Neuronal stem cell (in vitro differentiated cells): Measurements from ENCODE around the gene SERPINA3.
"Not testable (repeated sequence)": the region's sequence is repeated elsewhere in the genome, so short reads cannot be mapped to it uniquely, and the experiment has no call there.

Source experiments
- DNase-seq: peaks from one replicate; pipeline ENCODE4 v3.0.0-alpha.2; 2013; ENCODE audit warnings: low spot score
- H2AFZ ChIP-seq: one replicate; pipeline ENCODE4 v1.6.1; 2013; ENCODE audit warnings: mild to moderate bottlenecking, low read length, inconsistent platforms
- H2AK5ac ChIP-seq: 2 replicates; pipeline ENCODE4 v1.6.1; 2013; ENCODE audit warnings: low read depth, mild to moderate bottlenecking, inconsistent platforms, low read length, moderate library complexity, mixed read lengths
- H2BK120ac ChIP-seq: 2 replicates; pipeline ENCODE4 v1.6.1; 2013; ENCODE audit warnings: low read depth, mild to moderate bottlenecking, inconsistent platforms, low read length, moderate library complexity, mixed read lengths
- H2BK12ac ChIP-seq: one replicate; pipeline ENCODE4 v1.6.1; 2013; ENCODE audit warnings: low read length, inconsistent platforms
- H2BK15ac ChIP-seq: 2 replicates; pipeline ENCODE4 v1.6.1; 2013; ENCODE audit warnings: mild to moderate bottlenecking, low read length, inconsistent platforms, mixed read lengths
- H2BK5ac ChIP-seq: one replicate; pipeline ENCODE4 v1.6.1; 2013; ENCODE audit warnings: inconsistent platforms, mild to moderate bottlenecking, low read length, moderate library complexity
- H3K14ac ChIP-seq: one replicate; pipeline ENCODE4 v1.6.1; 2013; ENCODE audit warnings: low read length, inconsistent platforms
- H3K18ac ChIP-seq: 2 replicates; pipeline ENCODE4 v1.6.1; 2013; ENCODE audit warnings: low read length, inconsistent platforms
- H3K23ac ChIP-seq: 2 replicates; pipeline ENCODE4 v1.6.1; 2013; ENCODE audit warnings: low read depth, mild to moderate bottlenecking, mixed read lengths, low read length, inconsistent platforms; ENCODE audit not compliant: poor library complexity
- H3K27ac ChIP-seq: replicated peaks from 3 replicates; pipeline ENCODE4 v1.5.1; 2013; ENCODE audit warnings: low read length, inconsistent platforms
- H3K27me3 ChIP-seq, 3 experiments: 2 replicates each; pipeline ENCODE4 v1.6.1; 2013; ENCODE audit warnings: low read length in 3 of 3, mild to moderate bottlenecking in 2 of 3, inconsistent platforms in 1 of 3, low read depth in 1 of 3, mixed read lengths in 1 of 3, moderate library complexity in 1 of 3; ENCODE audit not compliant: control insufficient read depth in 3 of 3, insufficient read depth in 3 of 3
- H3K36me3 ChIP-seq, 2 donors: replicated peaks in 1 of 2; 2 replicates each; pipeline ENCODE4 v1.6.1; 2013; ENCODE audit warnings: low read length in 2 of 2; ENCODE audit not compliant: control insufficient read depth in 2 of 2, insufficient read depth in 2 of 2
- H3K4ac ChIP-seq: 2 replicates; pipeline ENCODE4 v1.6.1; 2013; ENCODE audit warnings: inconsistent platforms, mild to moderate bottlenecking, low read length, moderate library complexity
- H3K4me1 ChIP-seq, 2 donors: 1 replicate in 1 of 2; 2 replicates in 1 of 2; pipeline ENCODE4 v1.6.1; 2013; ENCODE audit warnings: low read length in 2 of 2, low read depth in 1 of 2; ENCODE audit not compliant: control insufficient read depth in 2 of 2, insufficient read depth in 1 of 2
- H3K4me2 ChIP-seq: one replicate; pipeline ENCODE4 v1.6.1; 2013; ENCODE audit warnings: mild to moderate bottlenecking, low read length, inconsistent platforms; ENCODE audit not compliant: insufficient read depth, poor library complexity, severe bottlenecking
- H3K4me3 ChIP-seq, 2 donors: 2 replicates each; pipeline ENCODE4 v1.5.1; 2013; ENCODE audit warnings: low read length in 2 of 2, mild to moderate bottlenecking in 2 of 2, inconsistent platforms in 1 of 2, moderate library complexity in 1 of 2
- H3K79me1 ChIP-seq: one replicate; pipeline ENCODE4 v1.6.1; 2013; ENCODE audit warnings: low read depth, mild to moderate bottlenecking, inconsistent platforms, low read length, moderate library complexity
- H3K9ac ChIP-seq: one replicate; pipeline ENCODE4 v1.6.1; 2013; ENCODE audit warnings: mild to moderate bottlenecking, low read depth, low read length, inconsistent platforms; ENCODE audit not compliant: poor library complexity
- H3K9me3 ChIP-seq, 2 donors: replicated peaks in 1 of 2; 2 replicates each; pipeline versions ENCODE3 to v1.6.1; 2013; ENCODE audit warnings: low read length in 2 of 2, mild to moderate bottlenecking in 2 of 2, inconsistent platforms in 1 of 2, low read depth in 1 of 2, mixed read lengths in 1 of 2, moderate library complexity in 1 of 2; ENCODE audit not compliant: control insufficient read depth in 2 of 2, insufficient read depth in 1 of 2
- H4K8ac ChIP-seq: one replicate; pipeline ENCODE4 v1.6.1; 2013; ENCODE audit warnings: low read depth, mild to moderate bottlenecking, inconsistent platforms, low read length, moderate library complexity
- H4K91ac ChIP-seq: one replicate; pipeline ENCODE4 v1.6.1; 2013; ENCODE audit warnings: low read length, low read depth, mild to moderate bottlenecking, inconsistent platforms; ENCODE audit not compliant: poor library complexity
- WGBS, 2 donors: extraction: QIAGEN DNeasy Blood & Tissue Kit; methylation state at CpG; one replicate each; pipeline ENCODE4 v1.1.7; 2013; ENCODE audit warnings: missing lambda C conversion rate in 2 of 2, mixed read lengths in 1 of 2; ENCODE audit not compliant: insufficient read length in 2 of 2, insufficient replicate concordance in 1 of 2; ENCODE audit errors: extremely low coverage in 2 of 2; 5-methylcytosine and 5-hydroxymethylcytosine counted together

Gene SERPINA3

DNA sequence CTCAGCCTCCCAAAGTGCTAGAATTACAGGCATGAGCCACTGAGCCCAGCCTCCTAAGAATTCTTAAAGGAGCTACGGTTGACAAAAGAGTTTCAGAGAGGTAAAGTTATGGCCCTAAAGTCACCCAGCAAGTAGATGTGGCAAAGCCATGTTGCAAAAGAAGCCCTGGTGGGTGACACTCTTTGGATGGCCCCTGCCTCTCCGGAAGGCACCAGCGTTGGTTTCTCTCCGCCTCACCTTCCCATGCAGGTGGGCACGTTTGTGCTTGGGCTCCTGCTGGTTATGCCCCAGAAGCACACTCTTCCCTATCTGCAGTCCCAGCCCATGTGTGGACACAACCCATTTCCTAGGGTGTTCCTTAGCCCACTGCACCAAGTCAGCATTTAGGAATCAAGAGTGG lies 9.5 kb upstream of the SERPINA3 start:
- H3K14ac ChIP-seq = no peak overlapping the region
- H3K27me3 ChIP-seq = no peaks in the 10 kb centered on the region
- no peak overlapping the region for H3K4me3 ChIP-seq
- no peaks in the 10 kb centered on the region for H3K9me3 ChIP-seq
- peak overlapping the region; percentile 35 for H2BK12ac ChIP-seq
- peaks cover 0 to 11% of the 10 kb centered on the region in 2 donors for H3K4me1 ChIP-seq
- no CpG with 5 or more reads among the region's 5 CpGs for WGBS, 2 donors
- H3K4me2 ChIP-seq = no peak overlapping the region
- no peak overlapping the region for H2BK15ac ChIP-seq
- no peak overlapping the region for H2BK120ac ChIP-seq
- DNase-seq = no peak
- H2BK5ac ChIP-seq = no peak overlapping the region
- H3K27ac ChIP-seq = no peak overlapping the region
- peak overlapping the region; percentile 73 for H2AK5ac ChIP-seq
- no peak overlapping the region for H3K23ac ChIP-seq
- H3K9ac ChIP-seq = peak overlapping the region; percentile 9
- no peak overlapping the region for H4K91ac ChIP-seq
- peak overlapping the region; percentile 35 for H3K18ac ChIP-seq
- H3K4ac ChIP-seq = no peak overlapping the region
- H2AFZ ChIP-seq = no peak overlapping the region
- no peaks in the 10 kb centered on the region for H3K36me3 ChIP-seq
- H4K8ac ChIP-seq = no peak overlapping the region
- no peaks in the 10 kb centered on the region for H3K79me1 ChIP-seq

DNA sequence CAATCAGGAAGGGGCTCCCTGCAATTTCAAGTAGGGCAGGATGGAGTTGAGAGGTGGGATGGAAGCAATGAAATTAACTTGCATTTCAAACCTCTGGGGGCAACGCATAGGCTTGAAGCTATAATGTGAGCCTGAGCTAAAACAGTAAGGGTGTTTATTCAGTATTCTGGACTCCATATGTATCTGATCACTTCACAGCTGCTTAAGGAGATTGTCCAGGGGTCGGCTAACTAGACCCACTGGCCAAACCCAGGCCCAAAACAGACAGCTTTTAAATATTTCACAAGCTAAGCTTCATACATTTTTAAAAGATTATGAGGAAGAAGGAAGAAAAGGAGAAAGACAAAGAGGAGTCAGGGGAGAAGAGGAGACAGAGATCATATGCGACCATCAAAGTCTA lies 6.8 kb upstream of the SERPINA3 start:
- Histone ChIP-seq H3K9me3 (no peaks in the 10 kb centered on the region), H2BK120ac (no peak overlapping the region), H3K9ac (no peak overlapping the region), H4K91ac (no peak overlapping the region), H2AFZ (no peak overlapping the region), H3K4me2 (no peak overlapping the region), H3K4me3 (no peak overlapping the region), H2BK12ac (no peak overlapping the region), H3K27me3 (no peaks in the 10 kb centered on the region), H3K18ac (no peak overlapping the region), H3K4me1 (peaks cover 0 to 7% of the 10 kb centered on the region in 2 donors), H2BK5ac (no peak overlapping the region), H3K23ac (no peak overlapping the region), H3K36me3 (no peaks in the 10 kb centered on the region), H2BK15ac (no peak overlapping the region), H2AK5ac (no peak overlapping the region), H3K27ac (no peak overlapping the region), H3K79me1 (no peaks in the 10 kb centered on the region), H3K14ac (no peak overlapping the region), H4K8ac (no peak overlapping the region), H3K4ac (no peak overlapping the region)
- DNase-seq = no peak
- no CpG with 5 or more reads among the region's 3 CpGs for WGBS, 2 donors

DNA sequence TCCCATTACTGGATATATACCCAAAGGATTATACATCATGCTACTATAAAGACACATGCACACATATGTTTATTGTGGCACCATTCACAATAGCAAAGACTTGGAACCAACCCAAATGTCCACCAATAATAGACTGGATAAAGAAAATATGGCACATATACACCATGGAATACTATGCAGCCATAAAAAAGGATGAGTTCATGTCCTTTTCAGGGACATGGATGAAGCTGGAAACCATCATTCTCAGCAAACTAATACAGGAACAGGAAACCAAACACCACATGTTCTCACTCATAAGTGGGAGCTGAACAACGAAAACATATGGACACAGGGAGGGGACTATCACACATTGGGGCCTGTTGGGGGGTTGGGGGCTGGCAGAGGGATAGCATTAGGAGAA lies 3.2 kb upstream of the SERPINA3 start:
- H3K23ac ChIP-seq, H2AK5ac ChIP-seq, H2BK12ac ChIP-seq, H3K36me3 ChIP-seq, H3K18ac ChIP-seq, H3K27ac ChIP-seq, H3K4me3 ChIP-seq, H3K4me2 ChIP-seq, H3K4ac ChIP-seq, H3K9ac ChIP-seq, H4K91ac ChIP-seq, H2BK15ac ChIP-seq, H3K9me3 ChIP-seq, H3K27me3 ChIP-seq, H2BK5ac ChIP-seq, DNase-seq, H3K4me1 ChIP-seq, H2BK120ac ChIP-seq, H4K8ac ChIP-seq, H3K79me1 ChIP-seq, H3K14ac ChIP-seq, H2AFZ ChIP-seq: not testable (repeated sequence)
- no CpG with 5 or more reads among the region's 1 CpG for WGBS, 2 donors

- no peak overlapping the region for H2BK5ac ChIP-seq
- H3K27me3 ChIP-seq = no peaks in the 10 kb centered on the region
- H4K91ac ChIP-seq = no peak overlapping the region
- no peak overlapping the region for H2AFZ ChIP-seq
- H2BK15ac ChIP-seq = no peak overlapping the region
- DNase-seq = no peak
- no peak overlapping the region for H3K23ac ChIP-seq
- H3K18ac ChIP-seq = no peak overlapping the region
- H3K4me3 ChIP-seq = no peak overlapping the region
- WGBS, 2 donors = no CpG with 5 or more reads among the region's 5 CpGs
- H3K27ac ChIP-seq = no peak overlapping the region
- no peak overlapping the region for H2BK120ac ChIP-seq
- no peak overlapping the region for H3K4ac ChIP-seq
- no peaks in the 10 kb centered on the region for H3K36me3 ChIP-seq
- no peak overlapping the region for H4K8ac ChIP-seq
- H3K4me2 ChIP-seq = no peak overlapping the region
- no peak overlapping the region for H2BK12ac ChIP-seq
- no peaks in the 10 kb centered on the region for H3K79me1 ChIP-seq
- H3K14ac ChIP-seq = no peak overlapping the region
- no peaks in the 10 kb centered on the region for H3K9me3 ChIP-seq
- no peak overlapping the region for H3K9ac ChIP-seq
- peaks cover 0 to 9% of the 10 kb centered on the region in 2 donors for H3K4me1 ChIP-seq
- H2AK5ac ChIP-seq = no peak overlapping the region
These were observed 1.0 kb upstream of the SERPINA3 start for GRCh38 chr14:94611179-94611578.
